Measurements from ENCODE around the gene NTN3.

Gene NTN3

DNA sequence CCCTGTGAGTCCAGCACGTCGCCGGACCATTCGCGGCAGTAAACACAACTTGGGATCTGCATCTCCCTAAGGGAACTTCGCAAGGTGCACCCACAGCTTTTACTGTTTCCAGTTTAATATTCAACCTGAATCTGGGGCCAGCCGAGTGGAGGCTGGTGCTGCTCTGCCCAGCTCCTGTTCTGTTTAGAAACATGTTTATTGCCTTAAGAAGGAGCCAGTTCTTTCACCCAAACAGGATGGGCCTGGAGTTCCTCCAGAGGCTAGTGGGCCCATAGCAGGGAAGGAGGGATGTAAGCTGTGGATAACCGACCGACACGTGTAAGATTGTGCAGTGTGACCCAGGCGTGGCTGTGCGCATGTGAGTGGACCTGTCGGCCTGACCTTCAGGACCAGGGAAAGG, 21.2 kb downstream of the NTN3 start:
- H4K20me1 ChIP-seq (ENCODE audit: insufficient read depth, low read length, poor library complexity, severe bottlenecking) = peaks cover 3% of the 10 kb centered on the region

DNA sequence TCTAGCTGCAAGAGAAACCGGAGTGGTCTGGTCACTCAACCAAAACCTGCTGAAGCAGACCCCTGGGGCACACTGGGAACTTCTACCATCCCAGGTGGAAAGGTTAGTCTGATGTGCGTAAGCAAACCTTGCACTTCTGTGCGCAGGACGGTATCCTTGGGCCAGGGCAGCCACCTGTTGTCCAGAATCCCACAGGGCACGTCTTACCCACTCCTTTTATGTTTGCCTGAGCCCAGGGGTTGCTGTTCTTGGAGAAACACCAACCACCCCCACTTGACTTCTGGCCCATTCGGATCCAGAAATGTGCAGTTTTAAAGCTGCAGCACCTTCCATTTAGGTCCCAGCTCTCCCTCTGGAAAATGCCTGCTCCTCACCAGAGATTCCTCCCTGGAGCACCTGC, 22.5 kb downstream of the NTN3 start:
- Histone ChIP-seq H3K9ac (ENCODE audit: low read depth, low read length, poor library complexity, severe bottlenecking) (no peak overlapping the region), H2AFZ (ENCODE audit: low read length) (no peak overlapping the region), H3K4me1 (ENCODE audit: insufficient read depth, low read length, poor library complexity, severe bottlenecking) (no peaks in the 10 kb centered on the region), H3K36me3 (ENCODE audit: insufficient read depth, low read length) (no peaks in the 10 kb centered on the region; the same call in 1 of the 2 replicates), H3K4me2 (ENCODE audit: low read depth, low read length, poor library complexity, severe bottlenecking) (no peak overlapping the region), H3K9me3 (ENCODE audit: insufficient read depth, low read depth, low read length) (no peaks in the 10 kb centered on the region), H3K27me3 (ENCODE audit: insufficient read depth, low read length, poor library complexity, severe bottlenecking) (no peaks in the 10 kb centered on the region), H3K9me2 (replicated peaks; ENCODE audit: low read depth, low read length) (no peaks in the 10 kb centered on the region), H3F3A (ENCODE audit: low read depth) (no peaks in the 10 kb centered on the region), H3K79me2 (ENCODE audit: insufficient read depth, low read length) (peaks cover 5% of the 10 kb centered on the region; the same call in 1 of the 2 replicates), H4K20me1 (ENCODE audit: insufficient read depth, low read length, poor library complexity, severe bottlenecking) (no peaks in the 10 kb centered on the region), H3K4me3 (ENCODE audit: low read length, poor library complexity, severe bottlenecking) (no peak overlapping the region)
- TF ChIP-seq, protein P1, sequence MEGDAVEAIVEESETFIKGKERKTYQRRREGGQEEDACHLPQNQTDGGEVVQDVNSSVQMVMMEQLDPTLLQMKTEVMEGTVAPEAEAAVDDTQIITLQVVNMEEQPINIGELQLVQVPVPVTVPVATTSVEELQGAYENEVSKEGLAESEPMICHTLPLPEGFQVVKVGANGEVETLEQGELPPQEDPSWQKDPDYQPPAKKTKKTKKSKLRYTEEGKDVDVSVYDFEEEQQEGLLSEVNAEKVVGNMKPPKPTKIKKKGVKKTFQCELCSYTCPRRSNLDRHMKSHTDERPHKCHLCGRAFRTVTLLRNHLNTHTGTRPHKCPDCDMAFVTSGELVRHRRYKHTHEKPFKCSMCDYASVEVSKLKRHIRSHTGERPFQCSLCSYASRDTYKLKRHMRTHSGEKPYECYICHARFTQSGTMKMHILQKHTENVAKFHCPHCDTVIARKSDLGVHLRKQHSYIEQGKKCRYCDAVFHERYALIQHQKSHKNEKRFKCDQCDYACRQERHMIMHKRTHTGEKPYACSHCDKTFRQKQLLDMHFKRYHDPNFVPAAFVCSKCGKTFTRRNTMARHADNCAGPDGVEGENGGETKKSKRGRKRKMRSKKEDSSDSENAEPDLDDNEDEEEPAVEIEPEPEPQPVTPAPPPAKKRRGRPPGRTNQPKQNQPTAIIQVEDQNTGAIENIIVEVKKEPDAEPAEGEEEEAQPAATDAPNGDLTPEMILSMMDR (conservative IDR thresholded peaks at IDR 0.05; ENCODE audit: low read length) = no peak
- TF ChIP-seq EZH2phosphoT487 (IDR thresholded peaks at IDR 0.05; ENCODE audit: borderline replicate concordance) = no peak

More for the DNA sequence above, 21.2 kb downstream of the NTN3 start:
- Histone ChIP-seq H3K36me3 (ENCODE audit: insufficient read depth, low read length) (no peaks in the 10 kb centered on the region; the same call in 1 of the 2 replicates), H3K4me1 (ENCODE audit: insufficient read depth, low read length, poor library complexity, severe bottlenecking) (no peaks in the 10 kb centered on the region), H3K27me3 (ENCODE audit: insufficient read depth, low read length, poor library complexity, severe bottlenecking) (no peaks in the 10 kb centered on the region), H3K9ac (ENCODE audit: low read depth, low read length, poor library complexity, severe bottlenecking) (no peak overlapping the region), H3K79me2 (ENCODE audit: insufficient read depth, low read length) (peaks cover 5% of the 10 kb centered on the region; the same call in 1 of the 2 replicates), H3K9me3 (ENCODE audit: insufficient read depth, low read depth, low read length) (no peaks in the 10 kb centered on the region), H3F3A (ENCODE audit: low read depth) (no peaks in the 10 kb centered on the region), H3K4me3 (ENCODE audit: low read length, poor library complexity, severe bottlenecking) (no peak overlapping the region), H2AFZ (ENCODE audit: low read length) (no peak overlapping the region), H3K9me2 (replicated peaks; ENCODE audit: low read depth, low read length) (no peaks in the 10 kb centered on the region), H3K4me2 (ENCODE audit: low read depth, low read length, poor library complexity, severe bottlenecking) (no peak overlapping the region)
- no peak for TF ChIP-seq EZH2phosphoT487 (IDR thresholded peaks at IDR 0.05; ENCODE audit: borderline replicate concordance)
- TF ChIP-seq, protein P1 (conservative IDR thresholded peaks at IDR 0.05; ENCODE audit: low read length) = no peak

DNA sequence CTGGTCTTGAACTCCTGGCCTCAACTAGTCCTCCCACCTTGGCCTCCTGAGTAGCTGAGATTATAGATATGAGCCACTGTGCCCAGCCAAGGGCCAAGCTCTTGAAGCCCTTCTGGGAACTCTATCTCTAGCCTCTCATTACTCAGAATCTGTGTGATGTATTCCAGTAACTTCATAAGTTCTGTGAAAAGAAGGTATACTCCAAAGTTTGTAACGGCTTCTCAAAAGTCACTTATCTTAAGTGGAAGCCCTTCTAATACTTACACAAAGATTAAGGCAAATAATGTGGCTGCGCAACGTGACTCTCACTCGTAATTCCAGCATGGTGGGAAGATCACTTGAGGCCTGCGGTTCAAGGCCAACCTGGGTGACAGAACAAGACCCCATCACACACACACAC, 23.5 kb downstream of the NTN3 start:
- H3K4me1 ChIP-seq (ENCODE audit: insufficient read depth, low read length, poor library complexity, severe bottlenecking) = no peaks in the 10 kb centered on the region
- H4K20me1 ChIP-seq (ENCODE audit: insufficient read depth, low read length, poor library complexity, severe bottlenecking) = no peaks in the 10 kb centered on the region
- no peaks in the 10 kb centered on the region for H3K9me3 ChIP-seq (ENCODE audit: insufficient read depth, low read depth, low read length)
- H3K79me2 ChIP-seq (ENCODE audit: insufficient read depth, low read length) = peaks cover 3% of the 10 kb centered on the region; the same call in 1 of the 2 replicates
- no peaks in the 10 kb centered on the region; the same call in 1 of the 2 replicates for H3K36me3 ChIP-seq (ENCODE audit: insufficient read depth, low read length)
- no peak overlapping the region for H3K9ac ChIP-seq (ENCODE audit: low read depth, low read length, poor library complexity, severe bottlenecking)
- H3K27me3 ChIP-seq (ENCODE audit: insufficient read depth, low read length, poor library complexity, severe bottlenecking) = no peaks in the 10 kb centered on the region
- no peak overlapping the region for H3K4me3 ChIP-seq (ENCODE audit: low read length, poor library complexity, severe bottlenecking)
- no peaks in the 10 kb centered on the region for H3K9me2 ChIP-seq (replicated peaks; ENCODE audit: low read depth, low read length)
- H3F3A ChIP-seq (ENCODE audit: low read depth) = no peaks in the 10 kb centered on the region
- no peak overlapping the region for H2AFZ ChIP-seq (ENCODE audit: low read length)
- H3K4me2 ChIP-seq (ENCODE audit: low read depth, low read length, poor library complexity, severe bottlenecking) = no peak overlapping the region
- TF ChIP-seq, protein P1 (conservative IDR thresholded peaks at IDR 0.05; ENCODE audit: low read length) = no peak
- TF ChIP-seq EZH2phosphoT487 (IDR thresholded peaks at IDR 0.05; ENCODE audit: borderline replicate concordance) = no peak

Measured in Loucy (cell line).